Ishikawa (cell line): ENCODE measurements around the gene AQP2.

Source experiments
- CEBPB ChIP-seq: IDR thresholded peaks from 2 replicates; pipeline ENCODE4 v1.6.1; 2012
- CREB1 ChIP-seq: IDR thresholded peaks from 2 replicates; pipeline ENCODE4 v1.6.1; 2012; ENCODE audit warnings: low read depth
- EGR1 ChIP-seq: IDR thresholded peaks from 2 replicates; pipeline ENCODE4 v1.6.1; 2012
- EP300 ChIP-seq: IDR thresholded peaks from 2 replicates; pipeline ENCODE4 v1.6.1; 2012; ENCODE audit warnings: borderline replicate concordance
- FOXM1 ChIP-seq: IDR thresholded peaks from 2 replicates; pipeline ENCODE4 v1.6.1; 2012; ENCODE audit warnings: low read depth, borderline replicate concordance
- MAX ChIP-seq: IDR thresholded peaks from 2 replicates; pipeline ENCODE4 v1.6.1; 2012
- NFIC ChIP-seq: IDR thresholded peaks from 2 replicates; pipeline ENCODE4 v1.6.1; 2012
- RAD21 ChIP-seq: IDR thresholded peaks from 2 replicates; pipeline ENCODE4 v1.6.1; 2012; ENCODE audit warnings: low read depth
- REST ChIP-seq: IDR thresholded peaks from 2 replicates; pipeline ENCODE4 v1.6.1; 2012; ENCODE audit warnings: low read depth, mild to moderate bottlenecking
- TAF1 ChIP-seq: IDR thresholded peaks from 2 replicates; pipeline ENCODE4 v1.6.1; 2012; ENCODE audit warnings: low read depth, mild to moderate bottlenecking
- TCF12 ChIP-seq: IDR thresholded peaks from 2 replicates; pipeline ENCODE4 v1.6.1; 2012; ENCODE audit warnings: low read depth
- TEAD4 ChIP-seq: IDR thresholded peaks from 2 replicates; pipeline ENCODE4 v1.6.1; 2012
- USF1 ChIP-seq: IDR thresholded peaks from 2 replicates; pipeline ENCODE4 v1.6.1; 2012
- YY1 ChIP-seq: IDR thresholded peaks from 2 replicates; pipeline ENCODE4 v1.6.1; 2012; ENCODE audit warnings: low read depth
- ZBTB7A ChIP-seq: IDR thresholded peaks from 2 replicates; pipeline ENCODE4 v1.6.1; 2012; ENCODE audit warnings: low read depth

Gene AQP2

GRCh38 chr12:49979016-49979586, 28.6 kb downstream of the AQP2 start:
- TF ChIP-seq EGR1 (no peak), CEBPB (no peak), TAF1 (no peak), REST (no peak), USF1 (no peak)

GRCh38 chr12:49979791-49980190, 29.3 kb downstream of the AQP2 start:
- no peak for TF ChIP-seq TCF12
- no peak for TF ChIP-seq FOXM1
- no peak for TF ChIP-seq MAX
- TF ChIP-seq RAD21, result no peak
- TF ChIP-seq REST, result no peak
- no peak for TF ChIP-seq EP300
- no peak for TF ChIP-seq CEBPB
- TF ChIP-seq TAF1, result no peak
- no peak for TF ChIP-seq ZBTB7A
- TF ChIP-seq CREB1, result no peak
- no peak for TF ChIP-seq EGR1
- no peak for TF ChIP-seq NFIC
- TF ChIP-seq USF1, result no peak
- no peak for TF ChIP-seq YY1
- TF ChIP-seq TEAD4, result no peak

- TF ChIP-seq TCF12 (no peak), CEBPB (no peak), EP300 (no peak), YY1 (no peak), TEAD4 (no peak), TAF1 (no peak), NFIC (no peak), EGR1 (no peak), USF1 (no peak), MAX (no peak), ZBTB7A (no peak), CREB1 (no peak), REST (no peak), RAD21 (no peak), FOXM1 (no peak)
Measured at GRCh38 chr12:49980501-49981349, 30.2 kb downstream of the AQP2 start.
